ENCODE measurements around the gene UGGT1. TPM values are rescaled to one million over a fixed set of nuclear protein-coding genes. Genes with fewer than 3 reads are reported as not detected.

The UGGT1 gene
- total RNA-seq, 2 donors from 2014 or later, result 66.9 to 78.6 TPM

DNA sequence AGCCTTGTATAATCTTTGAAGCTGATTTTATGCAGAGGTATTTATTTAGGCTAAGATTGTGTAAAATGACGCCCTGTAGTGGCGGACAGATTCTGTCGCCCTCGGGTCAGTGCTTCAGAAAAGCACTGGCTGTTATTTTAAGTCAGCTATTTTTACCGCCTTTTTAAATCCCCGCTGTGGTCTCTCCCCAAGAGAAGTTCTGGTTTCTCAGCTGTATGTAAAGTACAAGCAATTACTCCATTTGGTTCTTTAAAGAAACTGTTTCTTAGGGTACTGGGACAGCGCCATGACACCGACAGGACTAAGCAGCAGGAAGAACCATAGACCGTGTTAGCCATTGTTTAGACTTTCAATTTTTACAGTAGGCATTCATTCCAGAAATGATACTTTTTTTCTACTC is 65.0 kb downstream of the UGGT1 start:
- H3K9me3 Mint-ChIP-seq, result no peaks in the 10 kb centered on the region
- H3K4me1 Mint-ChIP-seq, result no peaks in the 10 kb centered on the region
- H3K9ac ChIP-seq (ENCODE audit: extremely low read depth, low read length, poor library complexity, severe bottlenecking), result no peak overlapping the region
- H3K27me3 ChIP-seq (ENCODE audit: control insufficient read depth, insufficient read depth, low read length, poor library complexity, severe bottlenecking), result no peaks in the 10 kb centered on the region
- DNase-seq, result no peak
- no peak overlapping the region for H3K4me3 Mint-ChIP-seq
- peaks cover 94% of the 10 kb centered on the region for H3K36me3 ChIP-seq (ENCODE audit: control insufficient read depth, insufficient read depth, low read length)
- WGBS, 2 experiments (ENCODE audit: insufficient coverage in 1 of 2, insufficient read length in 1 of 2), result 93 to 96% methylated on average over 7 to 9 of the region's 9 CpGs
- H3K4me3 ChIP-seq (ENCODE audit: low read length), result no peak overlapping the region
- peaks cover 44% of the 10 kb centered on the region for H3K36me3 Mint-ChIP-seq (ENCODE audit: low read depth)
- no peak overlapping the region for H3K27ac ChIP-seq (ENCODE audit: low read depth, low read length)
- no peaks in the 10 kb centered on the region for H3K27me3 Mint-ChIP-seq (ENCODE audit: insufficient read depth)
- H3K4me1 ChIP-seq (ENCODE audit: control insufficient read depth, insufficient read depth, low read length), result no peaks in the 10 kb centered on the region
- no peaks in the 10 kb centered on the region for H3K9me3 ChIP-seq (ENCODE audit: control insufficient read depth, low read length)
- TF ChIP-seq, protein P1, sequence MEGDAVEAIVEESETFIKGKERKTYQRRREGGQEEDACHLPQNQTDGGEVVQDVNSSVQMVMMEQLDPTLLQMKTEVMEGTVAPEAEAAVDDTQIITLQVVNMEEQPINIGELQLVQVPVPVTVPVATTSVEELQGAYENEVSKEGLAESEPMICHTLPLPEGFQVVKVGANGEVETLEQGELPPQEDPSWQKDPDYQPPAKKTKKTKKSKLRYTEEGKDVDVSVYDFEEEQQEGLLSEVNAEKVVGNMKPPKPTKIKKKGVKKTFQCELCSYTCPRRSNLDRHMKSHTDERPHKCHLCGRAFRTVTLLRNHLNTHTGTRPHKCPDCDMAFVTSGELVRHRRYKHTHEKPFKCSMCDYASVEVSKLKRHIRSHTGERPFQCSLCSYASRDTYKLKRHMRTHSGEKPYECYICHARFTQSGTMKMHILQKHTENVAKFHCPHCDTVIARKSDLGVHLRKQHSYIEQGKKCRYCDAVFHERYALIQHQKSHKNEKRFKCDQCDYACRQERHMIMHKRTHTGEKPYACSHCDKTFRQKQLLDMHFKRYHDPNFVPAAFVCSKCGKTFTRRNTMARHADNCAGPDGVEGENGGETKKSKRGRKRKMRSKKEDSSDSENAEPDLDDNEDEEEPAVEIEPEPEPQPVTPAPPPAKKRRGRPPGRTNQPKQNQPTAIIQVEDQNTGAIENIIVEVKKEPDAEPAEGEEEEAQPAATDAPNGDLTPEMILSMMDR (conservative IDR thresholded peaks at IDR 0.05), result no peak
- no peak overlapping the region for H3K27ac Mint-ChIP-seq

DNA sequence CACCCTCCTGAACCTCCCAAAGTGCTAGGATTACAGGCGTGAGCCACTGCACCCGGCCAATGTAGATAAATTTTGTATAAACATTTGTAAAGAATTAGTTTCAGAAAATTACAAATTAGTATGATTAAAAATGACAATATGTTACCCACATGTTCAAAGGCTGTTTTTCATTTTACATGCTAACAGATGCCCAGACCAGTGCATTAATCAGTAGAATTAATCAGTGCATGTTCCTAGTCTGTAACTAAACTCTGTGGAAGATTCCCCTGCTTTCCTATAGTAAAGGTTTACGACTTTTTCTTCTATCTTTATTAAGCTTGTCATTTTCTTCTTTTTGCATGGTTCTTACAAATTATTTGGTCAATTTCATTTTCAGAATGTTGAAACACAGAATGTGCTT is 65.8 kb downstream of the UGGT1 start:
- H3K4me3 ChIP-seq (ENCODE audit: low read length), result no peak overlapping the region
- H3K9me3 ChIP-seq (ENCODE audit: control insufficient read depth, low read length), result no peaks in the 10 kb centered on the region
- H3K27me3 ChIP-seq (ENCODE audit: control insufficient read depth, insufficient read depth, low read length, poor library complexity, severe bottlenecking), result no peaks in the 10 kb centered on the region
- no peak overlapping the region for H3K4me3 Mint-ChIP-seq
- no peaks in the 10 kb centered on the region for H3K27me3 Mint-ChIP-seq (ENCODE audit: insufficient read depth)
- 89 to 94% methylated on average over 1 to 2 of the region's 3 CpGs for WGBS, 2 experiments (ENCODE audit: insufficient coverage in 1 of 2, insufficient read length in 1 of 2)
- DNase-seq, result no peak
- peaks cover 96% of the 10 kb centered on the region for H3K36me3 ChIP-seq (ENCODE audit: control insufficient read depth, insufficient read depth, low read length)
- H3K9ac ChIP-seq (ENCODE audit: extremely low read depth, low read length, poor library complexity, severe bottlenecking), result no peak overlapping the region
- H3K4me1 Mint-ChIP-seq, result no peaks in the 10 kb centered on the region
- no peak overlapping the region for H3K27ac Mint-ChIP-seq
- TF ChIP-seq, protein P1 (conservative IDR thresholded peaks at IDR 0.05), result no peak
- no peak overlapping the region for H3K27ac ChIP-seq (ENCODE audit: low read depth, low read length)
- no peaks in the 10 kb centered on the region for H3K4me1 ChIP-seq (ENCODE audit: control insufficient read depth, insufficient read depth, low read length)
- peaks cover 48% of the 10 kb centered on the region for H3K36me3 Mint-ChIP-seq (ENCODE audit: low read depth)
- H3K9me3 Mint-ChIP-seq, result no peaks in the 10 kb centered on the region

DNA sequence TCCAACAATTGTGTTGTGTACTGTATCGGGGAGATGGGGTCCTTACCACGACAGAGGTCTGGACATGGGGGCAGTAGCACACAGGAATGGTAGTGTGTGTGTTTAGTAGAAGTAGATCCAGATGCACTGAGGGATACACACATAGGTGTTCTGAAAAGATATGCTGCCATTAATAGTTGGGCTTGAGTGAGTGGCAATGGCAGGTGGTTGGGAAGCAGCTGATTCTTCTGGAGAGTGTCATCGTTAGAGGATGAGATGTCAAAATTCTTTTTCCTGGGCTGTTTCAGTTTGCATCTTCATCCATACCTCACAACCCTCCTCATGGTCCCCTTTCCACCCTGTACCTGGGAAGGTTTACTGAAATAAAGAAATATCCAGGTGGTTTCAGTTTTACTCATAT is 66.6 kb downstream of the UGGT1 start:
- 97% methylated on average over 3 of the region's 3 CpGs; no CpG with 5 or more reads in 1 of the 2 experiments for WGBS, 2 experiments (ENCODE audit: insufficient coverage in 1 of 2, insufficient read length in 1 of 2)
- Mint-ChIP-seq H3K27me3 (ENCODE audit: insufficient read depth) (no peaks in the 10 kb centered on the region), H3K4me1 (no peaks in the 10 kb centered on the region), H3K9me3 (no peaks in the 10 kb centered on the region), H3K36me3 (ENCODE audit: low read depth) (peaks cover 47% of the 10 kb centered on the region), H3K4me3 (no peak overlapping the region), H3K27ac (no peak overlapping the region)
- H3K27me3 ChIP-seq (ENCODE audit: control insufficient read depth, insufficient read depth, low read length, poor library complexity, severe bottlenecking), result no peaks in the 10 kb centered on the region
- H3K4me1 ChIP-seq (ENCODE audit: control insufficient read depth, insufficient read depth, low read length), result no peaks in the 10 kb centered on the region
- no peak overlapping the region for H3K27ac ChIP-seq (ENCODE audit: low read depth, low read length)
- H3K9me3 ChIP-seq (ENCODE audit: control insufficient read depth, low read length), result no peaks in the 10 kb centered on the region
- no peak overlapping the region for H3K9ac ChIP-seq (ENCODE audit: extremely low read depth, low read length, poor library complexity, severe bottlenecking)
- peaks cover 96% of the 10 kb centered on the region for H3K36me3 ChIP-seq (ENCODE audit: control insufficient read depth, insufficient read depth, low read length)
- no peak overlapping the region for H3K4me3 ChIP-seq (ENCODE audit: low read length)
- TF ChIP-seq, protein P1 (conservative IDR thresholded peaks at IDR 0.05), result no peak
- no peak for DNase-seq

Data from endodermal cell (in vitro differentiated cells).